Hepatocyte (in vitro differentiated cells): ENCODE data around the gene DDX53. TPM values are rescaled to one million over a fixed set of nuclear protein-coding genes. Genes with fewer than 3 reads are reported as not detected.
A peak's percentile ranks its signal among the peaks of the same experiment; 100 is the strongest.

Experiments used
- DNase-seq: peaks from one replicate; pipeline ENCODE4 v3.0.0-alpha.2; 2016; ENCODE audit warnings: low spot score
- H2AFZ ChIP-seq: fragments of 200-600 bp; sonication (generic); 2 replicates; pipeline ENCODE4 v1.6.0; 2016; ENCODE audit warnings: antibody characterized with exemption, mild to moderate bottlenecking
- H3K27ac ChIP-seq: fragments of 200-600 bp; sonication (generic); 2 replicates; pipeline ENCODE4 v1.5.1; 2016; ENCODE audit warnings: mild to moderate bottlenecking
- H3K27me3 ChIP-seq: fragments of 200-600 bp; sonication (generic); 2 replicates; pipeline ENCODE4 v1.6.1; 2016
- H3K36me3 ChIP-seq: fragments of 200-600 bp; sonication (generic); replicated peaks from 2 replicates; pipeline ENCODE4 v1.5.1; 2016; ENCODE audit warnings: low read depth; ENCODE audit not compliant: insufficient read depth
- H3K4me1 ChIP-seq: fragments of 200-600 bp; sonication (generic); 2 replicates; pipeline ENCODE4 v1.5.1; 2016; ENCODE audit warnings: mild to moderate bottlenecking, moderate library complexity; ENCODE audit not compliant: insufficient read depth
- H3K4me2 ChIP-seq: fragments of 200-600 bp; sonication (generic); 2 replicates; pipeline ENCODE4 v1.6.0; 2016
- H3K4me3 ChIP-seq: fragments of 200-600 bp; sonication (generic); 2 replicates; pipeline ENCODE4 v1.5.1; 2016; ENCODE audit warnings: mild to moderate bottlenecking
- H3K79me2 ChIP-seq: fragments of 200-600 bp; sonication (generic); 2 replicates; pipeline ENCODE4 v1.6.0; 2017; ENCODE audit warnings: mild to moderate bottlenecking
- H3K9me2 ChIP-seq: fragments of 200-600 bp; sonication (generic); replicated peaks from 2 replicates; pipeline ENCODE4 v1.6.0; 2017; ENCODE audit warnings: mild to moderate bottlenecking; ENCODE audit not compliant: insufficient read depth
- H3K9me3 ChIP-seq: fragments of 200-600 bp; sonication (generic); 2 replicates; pipeline ENCODE4 v1.5.1; 2016; ENCODE audit warnings: low read depth, mild to moderate bottlenecking
- H4K20me1 ChIP-seq: fragments of 200-600 bp; sonication (generic); 2 replicates; pipeline ENCODE4 v1.6.0; 2016; ENCODE audit warnings: mild to moderate bottlenecking; ENCODE audit not compliant: insufficient read depth, poor library complexity, severe bottlenecking
- EZH2 ChIP-seq: fragments of 200-600 bp; sonication (generic); IDR thresholded peaks from 2 replicates; pipeline ENCODE4 v1.6.1; 2016; ENCODE audit warnings: antibody characterized with exemption, mild to moderate bottlenecking, borderline replicate concordance
- EZH2phosphoT487 ChIP-seq: fragments of 200-600 bp; sonication (generic); IDR thresholded peaks from one replicate; pipeline ENCODE4 v1.6.1; 2018; ENCODE audit warnings: antibody characterized with exemption, mild to moderate bottlenecking, low read depth, moderate library complexity; ENCODE audit not compliant: unreplicated experiment, severe bottlenecking
- WGBS: methylation state at CpG from one replicate; pipeline ENCODE4 v1.1.6; 2016; ENCODE audit warnings: low lambda C conversion rate; ENCODE audit errors: missing lambda C conversion rate; 5-methylcytosine and 5-hydroxymethylcytosine counted together
- polyA plus RNA-seq: library from polyadenylated mRNA; unstranded; fragments of >200 nt; fragmentation: Nextera tagmentation; extraction: Ambion mirVana; gene quantifications from 2 replicates; pipeline ENCODE4 v1.2.1, GENCODE V29; 2016
- total RNA-seq: library from RNA; depleted of rRNA; stranded (reverse); fragments of >200 nt; gene quantifications from 2 replicates; pipeline ENCODE4 v1.2.3, GENCODE V29; 2014
- TF ChIP-seq, protein P1 (sequence below): fragments of 200-600 bp; sonication (generic); IDR thresholded peaks from 2 replicates; pipeline ENCODE4 v1.5.1; 2016; ENCODE audit warnings: antibody characterized with exemption, mild to moderate bottlenecking; ENCODE audit not compliant: poor library complexity

The DDX53 gene
- total and polyA plus RNA-seq, 2 experiments from 2014 or later = not detected

DNA sequence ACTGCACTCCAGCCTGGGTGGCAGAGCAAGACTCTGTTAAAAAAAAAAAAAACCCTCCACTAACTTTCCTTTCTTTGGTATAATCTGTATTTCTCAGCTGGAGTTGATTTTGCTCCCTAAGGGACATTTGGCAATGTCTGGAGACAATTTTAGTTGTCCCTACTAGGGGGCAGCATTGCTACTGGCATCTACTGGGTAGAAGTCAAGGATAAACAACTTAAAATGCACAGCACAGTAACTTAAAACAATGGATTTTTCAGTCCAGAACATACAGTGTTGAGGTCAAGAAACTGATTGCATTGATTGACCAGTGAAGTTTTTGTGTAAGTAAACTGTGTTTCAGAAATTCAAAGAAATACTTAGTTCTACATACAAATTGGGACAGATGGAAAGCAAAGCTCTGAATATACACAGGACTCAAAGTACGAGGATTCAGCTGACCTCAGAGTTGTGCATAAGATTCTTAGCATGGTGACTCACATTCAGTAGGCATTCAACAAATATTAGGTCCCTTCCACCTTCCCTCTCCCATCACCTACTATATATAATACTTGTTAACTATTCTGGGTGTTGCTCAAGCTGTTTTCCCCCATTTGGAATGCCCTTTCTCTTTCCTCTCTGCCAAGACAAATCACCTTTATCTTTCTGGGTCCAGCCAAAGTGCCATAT is 8.8 kb downstream of the DDX53 start:
- Histone ChIP-seq H3K36me3 (no peaks in the 10 kb centered on the region), H3K27ac (no peak overlapping the region), H3K9me2 (no peaks in the 10 kb centered on the region), H3K4me3 (no peak overlapping the region), H3K4me1 (no peaks in the 10 kb centered on the region), H3K79me2 (no peaks in the 10 kb centered on the region), H3K27me3 (no peaks in the 10 kb centered on the region), H2AFZ (no peak overlapping the region), H3K4me2 (no peak overlapping the region), H3K9me3 (peaks cover 3% of the 10 kb centered on the region), H4K20me1 (no peaks in the 10 kb centered on the region)
- TF ChIP-seq EZH2 = no peak
- TF ChIP-seq, protein P1, sequence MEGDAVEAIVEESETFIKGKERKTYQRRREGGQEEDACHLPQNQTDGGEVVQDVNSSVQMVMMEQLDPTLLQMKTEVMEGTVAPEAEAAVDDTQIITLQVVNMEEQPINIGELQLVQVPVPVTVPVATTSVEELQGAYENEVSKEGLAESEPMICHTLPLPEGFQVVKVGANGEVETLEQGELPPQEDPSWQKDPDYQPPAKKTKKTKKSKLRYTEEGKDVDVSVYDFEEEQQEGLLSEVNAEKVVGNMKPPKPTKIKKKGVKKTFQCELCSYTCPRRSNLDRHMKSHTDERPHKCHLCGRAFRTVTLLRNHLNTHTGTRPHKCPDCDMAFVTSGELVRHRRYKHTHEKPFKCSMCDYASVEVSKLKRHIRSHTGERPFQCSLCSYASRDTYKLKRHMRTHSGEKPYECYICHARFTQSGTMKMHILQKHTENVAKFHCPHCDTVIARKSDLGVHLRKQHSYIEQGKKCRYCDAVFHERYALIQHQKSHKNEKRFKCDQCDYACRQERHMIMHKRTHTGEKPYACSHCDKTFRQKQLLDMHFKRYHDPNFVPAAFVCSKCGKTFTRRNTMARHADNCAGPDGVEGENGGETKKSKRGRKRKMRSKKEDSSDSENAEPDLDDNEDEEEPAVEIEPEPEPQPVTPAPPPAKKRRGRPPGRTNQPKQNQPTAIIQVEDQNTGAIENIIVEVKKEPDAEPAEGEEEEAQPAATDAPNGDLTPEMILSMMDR = peak; percentile 46
- WGBS = 50% methylated on average over 1 of the region's 1 CpG
- DNase-seq = peak; percentile 29

DNA sequence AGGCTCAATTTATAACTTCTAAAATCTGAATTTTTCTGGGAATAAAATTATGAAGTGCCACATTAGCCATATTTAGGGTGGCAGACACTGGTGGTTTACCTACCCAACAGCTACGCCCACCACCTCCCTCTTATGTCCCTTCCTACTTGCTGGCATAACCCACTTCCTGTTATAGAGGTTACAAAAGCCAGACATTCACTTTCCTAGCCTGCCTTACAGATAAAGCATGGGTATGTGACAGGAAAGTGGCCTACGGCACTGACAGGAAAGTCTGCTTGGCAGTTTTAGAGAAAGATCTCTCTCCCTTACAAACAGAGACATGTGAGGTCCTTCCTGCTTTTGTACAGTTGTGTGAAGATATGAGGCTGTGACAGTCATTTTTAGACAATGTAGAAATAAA is 12.4 kb downstream of the DDX53 start:
- Histone ChIP-seq H3K4me1 (no peaks in the 10 kb centered on the region), H3K4me3 (no peak overlapping the region), H3K79me2 (no peaks in the 10 kb centered on the region), H4K20me1 (no peaks in the 10 kb centered on the region), H3K36me3 (no peaks in the 10 kb centered on the region), H3K9me2 (no peaks in the 10 kb centered on the region), H3K4me2 (no peak overlapping the region), H3K27me3 (no peaks in the 10 kb centered on the region), H3K27ac (no peak overlapping the region), H2AFZ (no peak overlapping the region), H3K9me3 (no peaks in the 10 kb centered on the region)
- WGBS = 66% methylated on average over 2 of the region's 2 CpGs
- DNase-seq = no peak
- TF ChIP-seq EZH2 (no peak), EZH2phosphoT487 (no peak)
- TF ChIP-seq, protein P1 = no peak

DNA sequence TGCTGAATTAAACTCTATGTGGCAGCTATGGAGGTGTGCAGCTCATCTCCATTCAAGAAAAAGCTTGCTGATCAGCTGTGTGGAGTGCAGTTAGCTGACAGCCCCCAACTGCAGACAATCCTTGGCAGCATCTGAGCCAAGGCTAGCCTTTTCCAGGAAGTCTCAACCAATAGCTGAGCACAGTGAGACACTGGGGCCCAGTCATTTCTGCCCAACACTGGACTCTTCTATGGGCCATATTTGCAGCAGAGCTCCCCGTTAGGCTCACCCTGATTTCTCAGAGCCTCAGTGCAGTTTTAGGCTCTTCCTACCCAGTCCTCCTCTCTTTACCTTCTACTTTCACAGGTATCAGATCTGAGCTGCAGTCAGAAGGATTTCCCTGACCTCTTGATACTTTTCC is 12.9 kb downstream of the DDX53 start:
- WGBS = 67% methylated on average over 1 of the region's 1 CpG
- no peaks in the 10 kb centered on the region for H3K9me2 ChIP-seq
- no peaks in the 10 kb centered on the region for H4K20me1 ChIP-seq
- no peak overlapping the region for H2AFZ ChIP-seq
- H3K4me3 ChIP-seq = no peak overlapping the region
- no peak for DNase-seq
- H3K27me3 ChIP-seq = no peaks in the 10 kb centered on the region
- no peaks in the 10 kb centered on the region for H3K4me1 ChIP-seq
- TF ChIP-seq EZH2 = no peak
- TF ChIP-seq, protein P1 = no peak
- TF ChIP-seq EZH2phosphoT487 = no peak
- no peaks in the 10 kb centered on the region for H3K9me3 ChIP-seq
- no peaks in the 10 kb centered on the region for H3K79me2 ChIP-seq
- H3K27ac ChIP-seq = no peak overlapping the region
- no peak overlapping the region for H3K4me2 ChIP-seq
- no peaks in the 10 kb centered on the region for H3K36me3 ChIP-seq

DNA sequence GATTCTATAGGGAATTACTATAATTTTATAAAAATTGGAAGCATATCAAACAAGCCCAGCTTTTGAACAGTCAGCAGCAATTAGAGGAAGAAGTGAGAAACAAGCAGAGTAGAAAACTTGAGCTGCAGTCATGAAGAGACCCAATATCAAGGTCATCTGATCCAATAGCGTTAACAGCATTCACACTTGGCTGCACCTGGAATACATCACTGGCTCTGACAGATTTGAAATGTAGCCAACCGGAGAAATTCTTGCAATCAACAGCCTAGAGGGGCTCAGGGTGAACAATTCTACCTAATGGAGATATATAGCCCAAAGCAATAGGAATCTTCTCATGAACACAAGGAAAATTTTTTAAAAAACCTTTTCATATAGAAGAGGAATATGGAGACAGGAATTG is 13.6 kb downstream of the DDX53 start:
- H3K4me2 ChIP-seq = no peak overlapping the region
- no peak for DNase-seq
- TF ChIP-seq, protein P1 = no peak
- TF ChIP-seq EZH2phosphoT487 (no peak), EZH2 (no peak)

More for the DNA sequence above, 13.6 kb downstream of the DDX53 start:
- Histone ChIP-seq H3K79me2 (no peaks in the 10 kb centered on the region), H3K27me3 (no peaks in the 10 kb centered on the region), H4K20me1 (no peaks in the 10 kb centered on the region), H3K9me3 (no peaks in the 10 kb centered on the region), H3K9me2 (no peaks in the 10 kb centered on the region), H2AFZ (no peak overlapping the region), H3K27ac (no peak overlapping the region), H3K36me3 (no peaks in the 10 kb centered on the region), H3K4me3 (no peak overlapping the region), H3K4me1 (no peaks in the 10 kb centered on the region)
- WGBS = 65% methylated on average over 2 of the region's 2 CpGs
